NCI-H187 (cell line): ENCODE results near the gene UBE3D.
"Not testable (repeated sequence)": the region's sequence is repeated elsewhere in the genome, so short reads cannot be mapped to it uniquely, and the experiment has no call there.

Experiments
- DNase-seq, 2 experiments: peaks; one replicate each; lab custom pipeline; 2025; lab: John Stamatoyannopoulos, UW

The UBE3D gene

GRCh38 chr6:82872185-82872584 lies 193.5 kb downstream of the UBE3D start:
- no peak for DNase-seq

- DNase-seq = no peak
Observed at GRCh38 chr6:82870582-82871172, 195.0 kb downstream of the UBE3D start.

- no peak for DNase-seq
Observed at GRCh38 chr6:82869493-82869892, 196.1 kb downstream of the UBE3D start.

- DNase-seq = no peak
Observed at GRCh38 chr6:82867946-82868345, 197.7 kb downstream of the UBE3D start.

- DNase-seq = no peak
Observed at GRCh38 chr6:82866446-82866845, 199.2 kb downstream of the UBE3D start.

GRCh38 chr6:82865461-82865860 lies 200.2 kb downstream of the UBE3D start:
- no peak for DNase-seq

GRCh38 chr6:82863781-82864180 lies 201.9 kb downstream of the UBE3D start:
- DNase-seq = no peak

GRCh38 chr6:82862543-82862942 lies 203.1 kb downstream of the UBE3D start:
- DNase-seq = no peak

- DNase-seq = no peak
Observed at GRCh38 chr6:82861121-82861520, 204.5 kb downstream of the UBE3D start.

- not testable (repeated sequence) for DNase-seq
Observed at GRCh38 chr6:82856077-82856476, 209.6 kb downstream of the UBE3D start.

GRCh38 chr6:82852904-82853303 lies 212.7 kb downstream of the UBE3D start:
- DNase-seq = not testable (repeated sequence)

- no peak for DNase-seq
Observed at GRCh38 chr6:82843291-82843885, 222.3 kb downstream of the UBE3D start.

GRCh38 chr6:82842721-82843120 lies 222.9 kb downstream of the UBE3D start:
- no peak for DNase-seq
